ENCODE results near the gene CD160.

Gene CD160

GRCh38 chr1:145736191-145736590 is 16.9 kb downstream of the CD160 start:
- no peak for TF ChIP-seq POLR2AphosphoS5 (IDR thresholded peaks at IDR 0.05; ENCODE audit: borderline replicate concordance, low read depth, low read length)

GRCh38 chr1:145740269-145740668 is 21.0 kb downstream of the CD160 start:
- H3K9ac ChIP-seq (ENCODE audit: insufficient read length): no peak overlapping the region
- no peak for DNase-seq (ENCODE audit: low read depth, low spot score)
- peaks cover 12% of the 10 kb centered on the region for H3K36me3 ChIP-seq (ENCODE audit: insufficient read depth, low read length)
- no peaks in the 10 kb centered on the region for H3K9me3 ChIP-seq (ENCODE audit: low read depth, low read length)
- H3K4me3 ChIP-seq: no peak overlapping the region
- H3K27ac ChIP-seq: no peak overlapping the region
- TF ChIP-seq FOXP2 (optimal IDR thresholded peaks at IDR 0.05; ENCODE audit: control extremely low read depth, extremely low read length, insufficient read depth) (no peak), EZH2 (IDR thresholded peaks at IDR 0.05) (no peak), POLR2AphosphoS5 (IDR thresholded peaks at IDR 0.05; ENCODE audit: borderline replicate concordance, low read depth, low read length) (no peak)

More at GRCh38 chr1:145736191-145736590, 16.9 kb downstream of the CD160 start:
- no peak for DNase-seq (ENCODE audit: low read depth, low spot score)
- no peak overlapping the region for H3K9ac ChIP-seq (ENCODE audit: insufficient read length)
- H3K4me3 ChIP-seq: no peak overlapping the region
- H3K9me3 ChIP-seq (ENCODE audit: low read depth, low read length): no peaks in the 10 kb centered on the region
- no peak overlapping the region for H3K27ac ChIP-seq
- no peaks in the 10 kb centered on the region for H3K36me3 ChIP-seq (ENCODE audit: insufficient read depth, low read length)

GRCh38 chr1:145747398-145748247 is 28.3 kb downstream of the CD160 start:
- TF ChIP-seq FOXP2 (optimal IDR thresholded peaks at IDR 0.05; ENCODE audit: control extremely low read depth, extremely low read length, insufficient read depth) (no peak), POLR2AphosphoS5 (IDR thresholded peaks at IDR 0.05; ENCODE audit: borderline replicate concordance, low read depth, low read length) (no peak), EZH2 (IDR thresholded peaks at IDR 0.05) (no peak)
- peaks cover 36% of the 10 kb centered on the region for H3K36me3 ChIP-seq (ENCODE audit: insufficient read depth, low read length)
- H3K4me3 ChIP-seq: no peak overlapping the region
- DNase-seq (ENCODE audit: low read depth, low spot score): no peak
- no peaks in the 10 kb centered on the region for H3K9me3 ChIP-seq (ENCODE audit: low read depth, low read length)
- H3K27ac ChIP-seq: no peak overlapping the region
- no peak overlapping the region for H3K9ac ChIP-seq (ENCODE audit: insufficient read length)

- no peak for DNase-seq (ENCODE audit: low read depth, low spot score)
- H3K4me3 ChIP-seq: no peak overlapping the region
- H3K9me3 ChIP-seq (ENCODE audit: low read depth, low read length): no peaks in the 10 kb centered on the region
- no peak for TF ChIP-seq POLR2AphosphoS5 (IDR thresholded peaks at IDR 0.05; ENCODE audit: borderline replicate concordance, low read depth, low read length)
- no peak for TF ChIP-seq EZH2 (IDR thresholded peaks at IDR 0.05)
- H3K9ac ChIP-seq (ENCODE audit: insufficient read length): no peak overlapping the region
- H3K36me3 ChIP-seq (ENCODE audit: insufficient read depth, low read length): peaks cover 24% of the 10 kb centered on the region
- no peak overlapping the region for H3K27ac ChIP-seq
These were observed 31.1 kb downstream of the CD160 start for GRCh38 chr1:145750426-145750825.

- H3K36me3 ChIP-seq (ENCODE audit: insufficient read depth, low read length): peaks cover 18% of the 10 kb centered on the region
- H3K27ac ChIP-seq: no peak overlapping the region
- TF ChIP-seq FOXP2 (optimal IDR thresholded peaks at IDR 0.05; ENCODE audit: control extremely low read depth, extremely low read length, insufficient read depth): no peak
- no peak for TF ChIP-seq EZH2 (IDR thresholded peaks at IDR 0.05)
- TF ChIP-seq POLR2AphosphoS5 (IDR thresholded peaks at IDR 0.05; ENCODE audit: borderline replicate concordance, low read depth, low read length): no peak
- no peak overlapping the region for H3K9ac ChIP-seq (ENCODE audit: insufficient read length)
- no peak overlapping the region for H3K4me3 ChIP-seq
- no peak for DNase-seq (ENCODE audit: low read depth, low spot score)
- no peaks in the 10 kb centered on the region for H3K9me3 ChIP-seq (ENCODE audit: low read depth, low read length)
These were observed 32.3 kb downstream of the CD160 start for GRCh38 chr1:145751491-145752037.

GRCh38 chr1:145757420-145757819 is 38.1 kb downstream of the CD160 start:
- DNase-seq (ENCODE audit: low read depth, low spot score): no peak
- TF ChIP-seq POLR2AphosphoS5 (IDR thresholded peaks at IDR 0.05; ENCODE audit: borderline replicate concordance, low read depth, low read length) (no peak), EZH2 (IDR thresholded peaks at IDR 0.05) (no peak), FOXP2 (optimal IDR thresholded peaks at IDR 0.05; ENCODE audit: control extremely low read depth, extremely low read length, insufficient read depth) (no peak)
- Histone ChIP-seq H3K9ac (ENCODE audit: insufficient read length) (no peak overlapping the region), H3K9me3 (ENCODE audit: low read depth, low read length) (no peaks in the 10 kb centered on the region), H3K36me3 (ENCODE audit: insufficient read depth, low read length) (peaks cover 13% of the 10 kb centered on the region; the same call in 1 of the 2 replicates), H3K4me3 (no peak overlapping the region), H3K27ac (no peak overlapping the region)

GRCh38 chr1:145758116-145758515 is 38.8 kb downstream of the CD160 start:
- TF ChIP-seq POLR2AphosphoS5 (IDR thresholded peaks at IDR 0.05; ENCODE audit: borderline replicate concordance, low read depth, low read length): no peak
- no peak for TF ChIP-seq FOXP2 (optimal IDR thresholded peaks at IDR 0.05; ENCODE audit: control extremely low read depth, extremely low read length, insufficient read depth)
- no peak for TF ChIP-seq EZH2 (IDR thresholded peaks at IDR 0.05)
- H3K36me3 ChIP-seq (ENCODE audit: insufficient read depth, low read length): peaks cover 18% of the 10 kb centered on the region
- no peak overlapping the region for H3K4me3 ChIP-seq
- H3K27ac ChIP-seq: no peak overlapping the region
- no peak overlapping the region for H3K9ac ChIP-seq (ENCODE audit: insufficient read length)
- H3K9me3 ChIP-seq (ENCODE audit: low read depth, low read length): no peaks in the 10 kb centered on the region
- no peak for DNase-seq (ENCODE audit: low read depth, low spot score)

- H3K9ac ChIP-seq (ENCODE audit: insufficient read length): no peak overlapping the region
- no peak overlapping the region for H3K27ac ChIP-seq
- no peaks in the 10 kb centered on the region for H3K9me3 ChIP-seq (ENCODE audit: low read depth, low read length)
- DNase-seq (ENCODE audit: low read depth, low spot score): no peak
- H3K36me3 ChIP-seq (ENCODE audit: insufficient read depth, low read length): peaks cover 18% of the 10 kb centered on the region
- TF ChIP-seq EZH2 (IDR thresholded peaks at IDR 0.05) (no peak), FOXP2 (optimal IDR thresholded peaks at IDR 0.05; ENCODE audit: control extremely low read depth, extremely low read length, insufficient read depth) (no peak), POLR2AphosphoS5 (IDR thresholded peaks at IDR 0.05; ENCODE audit: borderline replicate concordance, low read depth, low read length) (no peak)
- H3K4me3 ChIP-seq: no peak overlapping the region
These were observed 39.3 kb downstream of the CD160 start for GRCh38 chr1:145758575-145758974.
